H9 (cell line): ENCODE data around the gene YOD1. TPM values are rescaled to one million over a fixed set of nuclear protein-coding genes. Genes with fewer than 3 reads are reported as not detected.

Experiments
- DNase-seq: peaks from one replicate; pipeline ENCODE4 v3.0.0-alpha.2; 2017
- H2AFZ ChIP-seq: one replicate; pipeline ENCODE4 v1.6.1; 2013; ENCODE audit warnings: mild to moderate bottlenecking, low read length, control low read depth, moderate library complexity
- H2AK5ac ChIP-seq: 2 replicates; pipeline ENCODE4 v1.6.1; 2013; ENCODE audit warnings: low read length, control low read depth, mixed read lengths; ENCODE audit not compliant: insufficient read length
- H2BK120ac ChIP-seq: one replicate; pipeline ENCODE4 v1.6.1; 2013; ENCODE audit warnings: low read depth, mild to moderate bottlenecking, low read length, control low read depth, inconsistent platforms; ENCODE audit not compliant: poor library complexity, severe bottlenecking
- H2BK12ac ChIP-seq: 2 replicates; pipeline ENCODE4 v1.6.1; 2013; ENCODE audit warnings: low read length, control low read depth, mixed read lengths, low read depth; ENCODE audit not compliant: insufficient read length
- H2BK15ac ChIP-seq: 2 replicates; pipeline ENCODE4 v1.6.1; 2013; ENCODE audit warnings: low read depth, low read length, control low read depth
- H2BK20ac ChIP-seq: one replicate; pipeline ENCODE4 v1.6.1; 2013; ENCODE audit warnings: low read depth, mild to moderate bottlenecking, low read length, control low read depth, inconsistent platforms; ENCODE audit not compliant: poor library complexity, severe bottlenecking
- H2BK5ac ChIP-seq: 2 replicates; pipeline ENCODE4 v1.6.1; 2013; ENCODE audit warnings: low read length, control low read depth, mixed read lengths; ENCODE audit not compliant: insufficient read length
- H3K14ac ChIP-seq: 2 replicates; pipeline ENCODE4 v1.6.1; 2013; ENCODE audit warnings: low read length, control low read depth; ENCODE audit not compliant: insufficient read depth
- H3K18ac ChIP-seq: 2 replicates; pipeline ENCODE4 v1.6.1; 2013; ENCODE audit warnings: low read depth, mild to moderate bottlenecking, mixed read lengths, low read length, control low read depth; ENCODE audit not compliant: insufficient read length
- H3K23ac ChIP-seq: 2 replicates; pipeline ENCODE4 v1.6.1; 2013; ENCODE audit warnings: low read length, control low read depth, mixed read lengths, low read depth; ENCODE audit not compliant: insufficient read length
- H3K23me2 ChIP-seq: 2 replicates; pipeline ENCODE4 v1.6.1; 2013; ENCODE audit warnings: low read depth, mild to moderate bottlenecking, mixed read lengths, low read length, control low read depth; ENCODE audit not compliant: insufficient read length, poor library complexity, severe bottlenecking
- H3K27ac ChIP-seq: 2 replicates; pipeline ENCODE4 v1.5.1; 2013; ENCODE audit warnings: low read length, control low read depth, mixed read lengths, low read depth; ENCODE audit not compliant: insufficient read length
- H3K27me3 ChIP-seq: 2 replicates; pipeline ENCODE4 v1.6.1; 2013; ENCODE audit warnings: low read length, control low read depth, inconsistent platforms; ENCODE audit not compliant: insufficient read depth
- H3K4ac ChIP-seq: 2 replicates; pipeline ENCODE4 v1.6.1; 2013; ENCODE audit warnings: low read depth, mild to moderate bottlenecking, control low read depth, inconsistent platforms, low read length, moderate library complexity
- H3K4me1 ChIP-seq: 2 replicates; pipeline ENCODE4 v1.6.1; 2013; ENCODE audit warnings: low read length, control low read depth, inconsistent platforms; ENCODE audit not compliant: insufficient read depth
- H3K4me2 ChIP-seq: 2 replicates; pipeline ENCODE4 v1.6.1; 2013; ENCODE audit warnings: low read length, control low read depth, mixed read lengths; ENCODE audit not compliant: insufficient read length, insufficient read depth
- H3K56ac ChIP-seq: 2 replicates; pipeline ENCODE4 v1.6.1; 2013; ENCODE audit warnings: low read depth, mild to moderate bottlenecking, mixed read lengths, low read length, control low read depth; ENCODE audit not compliant: insufficient read length
- H3K79me1 ChIP-seq: 2 replicates; pipeline ENCODE4 v1.6.1; 2013; ENCODE audit warnings: low read depth, mild to moderate bottlenecking, moderate library complexity, low read length, control low read depth, inconsistent platforms; ENCODE audit not compliant: insufficient read depth, poor library complexity, severe bottlenecking
- H3K79me2 ChIP-seq: 2 replicates; pipeline ENCODE4 v1.6.1; 2013; ENCODE audit warnings: low read length, control low read depth, inconsistent platforms; ENCODE audit not compliant: insufficient read depth
- H3K9ac ChIP-seq: 2 replicates; pipeline ENCODE4 v1.6.1; 2013; ENCODE audit warnings: low read length, control low read depth, mixed read lengths; ENCODE audit not compliant: insufficient read length; ENCODE audit errors: extremely low read depth
- H3K9me3 ChIP-seq: one replicate; pipeline ENCODE4 v1.6.1; 2013; ENCODE audit warnings: low read depth, low read length, inconsistent platforms; ENCODE audit not compliant: control insufficient read depth
- H3T11ph ChIP-seq: one replicate; pipeline ENCODE4 v1.6.1; 2013; ENCODE audit warnings: mild to moderate bottlenecking, low read length, control low read depth, inconsistent platforms
- H4K20me1 ChIP-seq: one replicate; pipeline ENCODE4 v1.6.1; 2013; ENCODE audit not compliant: control insufficient read depth, insufficient read length, insufficient read depth
- H4K5ac ChIP-seq: 2 replicates; pipeline ENCODE4 v1.6.1; 2013; ENCODE audit warnings: low read depth, mild to moderate bottlenecking, mixed read lengths, low read length, control low read depth; ENCODE audit not compliant: insufficient read length
- H4K8ac ChIP-seq: replicated peaks from 2 replicates; pipeline ENCODE4 v1.6.1; 2013; ENCODE audit warnings: low read length, control low read depth, mixed read lengths, low read depth; ENCODE audit not compliant: insufficient read length
- H4K91ac ChIP-seq: 2 replicates; pipeline ENCODE4 v1.6.1; 2013; ENCODE audit warnings: low read depth, mild to moderate bottlenecking, moderate library complexity, mixed read lengths, low read length, control low read depth; ENCODE audit not compliant: insufficient read length
- H3K27ac Mint-ChIP-seq, 3 experiments: 2 replicates in 2 of 3; 3 replicates in 1 of 3; pipeline ENCODE4 v1.8.0; 2020 to 2021; ENCODE audit warnings: mixed read lengths in 3 of 3, mild to moderate bottlenecking in 1 of 3, moderate library complexity in 1 of 3
- H3K27me3 Mint-ChIP-seq: 2 replicates; pipeline ENCODE4 v1.8.0; 2021; ENCODE audit warnings: low read depth, mild to moderate bottlenecking, moderate library complexity, mixed read lengths
- H3K36me3 Mint-ChIP-seq, 3 experiments: 2 replicates in 2 of 3; 3 replicates in 1 of 3; pipeline ENCODE4 v1.8.0; 2020 to 2021; ENCODE audit warnings: low read depth in 3 of 3, mixed read lengths in 3 of 3; ENCODE audit not compliant: insufficient read depth in 1 of 3
- H3K4me1 Mint-ChIP-seq, 2 experiments: 2 replicates each; pipeline ENCODE4 v1.8.0; 2020; ENCODE audit warnings: mixed read lengths in 2 of 2
- H3K4me3 Mint-ChIP-seq, 2 experiments: 2 replicates in 1 of 2; 3 replicates in 1 of 2; pipeline ENCODE4 v1.8.0; 2020 to 2021; ENCODE audit warnings: mild to moderate bottlenecking in 2 of 2, mixed read lengths in 2 of 2, moderate library complexity in 1 of 2
- H3K9me3 Mint-ChIP-seq, 2 experiments: 2 replicates in 1 of 2; 3 replicates in 1 of 2; pipeline ENCODE4 v1.8.0; 2020; ENCODE audit warnings: mild to moderate bottlenecking in 2 of 2, mixed read lengths in 2 of 2, moderate library complexity in 1 of 2
- CTCF ChIP-seq: fragments of 200-600 bp; sonication (generic); conservative IDR thresholded peaks from 3 replicates; pipeline ENCODE4 v1.8.0; 2021; ENCODE audit warnings: antibody characterized with exemption, mild to moderate bottlenecking
- WGBS: extraction: QIAGEN DNeasy Blood & Tissue Kit; methylation state at CpG from one replicate; pipeline ENCODE4 v1.1.7; 2013; ENCODE audit warnings: missing lambda C conversion rate, low lambda C conversion rate, mixed read lengths; ENCODE audit not compliant: insufficient read length; ENCODE audit errors: extremely low coverage; 5-methylcytosine and 5-hydroxymethylcytosine counted together
- total RNA-seq: library from RNA; stranded (reverse); gene quantifications from 2 replicates; pipeline ENCODE4 v1.2.1, GENCODE V29; 2021

The YOD1 gene
- total RNA-seq, 1 experiment from 2014 or later: 8.6 TPM

GRCh38 chr1:207024202-207025145, 26.5 kb downstream of the YOD1 start:
- H3K23me2 ChIP-seq: no peaks in the 10 kb centered on the region

More at GRCh38 chr1:207024202-207025145, 26.5 kb downstream of the YOD1 start:
- Histone ChIP-seq H3K18ac (no peak overlapping the region), H2BK15ac (no peak overlapping the region), H3K79me1 (no peaks in the 10 kb centered on the region), H3K27ac (no peak overlapping the region), H2BK12ac (no peak overlapping the region), H3K23ac (no peak overlapping the region), H3K14ac (no peak overlapping the region), H4K8ac (no peak overlapping the region), H2BK5ac (no peak overlapping the region), H3K4me2 (no peak overlapping the region), H3K9me3 (no peaks in the 10 kb centered on the region), H4K91ac (no peak overlapping the region), H3K56ac (no peak overlapping the region), H4K20me1 (no peaks in the 10 kb centered on the region), H2AK5ac (no peak overlapping the region), H2AFZ (no peak overlapping the region), H3K9ac (no peak overlapping the region), H3K4me1 (peaks cover 5% of the 10 kb centered on the region; the same call in 1 of the 2 replicates), H2BK120ac (no peak overlapping the region), H4K5ac (no peak overlapping the region), H3T11ph (no peak overlapping the region), H3K27me3 (no peaks in the 10 kb centered on the region), H2BK20ac (no peak overlapping the region), H3K79me2 (no peaks in the 10 kb centered on the region), H3K4ac (no peak overlapping the region)
- Mint-ChIP-seq H3K27me3 (peaks cover 2% of the 10 kb centered on the region; the same call in 1 of the 2 replicates), H3K27ac (peak overlapping the region; percentile 52 to 85 (median 76); a peak in 5 of 7 replicates), H3K4me3 (peak overlapping the region in 1 of 2 experiments; percentile 40; a peak in 2 of 5 replicates), H3K9me3 (no peaks in the 10 kb centered on the region), H3K36me3 (peaks cover 0 to 2% (median 0%) of the 10 kb centered on the region in 3 experiments; a peak in 1 of 7 replicates), H3K4me1 (peaks cover 14 to 21% of the 10 kb centered on the region in 2 experiments)
- no peak for DNase-seq
- TF ChIP-seq CTCF: no peak
- no CpG with 5 or more reads among the region's 18 CpGs for WGBS
